ENCODE results near the gene TMEM225.

TMEM225 gene

DNA sequence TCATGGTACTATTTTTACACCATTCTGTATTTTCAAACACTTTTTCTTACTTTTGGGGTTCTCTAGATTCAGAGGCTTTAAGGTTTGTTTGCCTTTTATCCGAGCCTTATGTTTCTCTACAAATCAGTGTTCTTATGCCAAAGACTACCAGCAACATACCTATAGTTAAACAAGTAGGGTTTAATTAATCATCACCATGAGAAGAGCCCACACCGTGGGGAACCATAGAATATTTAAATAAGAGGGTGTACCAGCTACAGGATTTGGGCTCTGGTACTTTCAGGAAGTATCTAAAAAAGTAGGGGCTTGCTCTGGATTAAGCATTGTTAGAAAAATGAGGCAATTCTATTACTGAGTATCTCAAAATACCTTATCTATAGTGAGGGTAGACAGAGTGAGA, 25.7 kb downstream of the TMEM225 start:
- H3K27ac ChIP-seq (ENCODE audit: low read length): no peak overlapping the region
- no peaks in the 10 kb centered on the region for H3K27me3 ChIP-seq (ENCODE audit: low read depth, low read length)

DNA sequence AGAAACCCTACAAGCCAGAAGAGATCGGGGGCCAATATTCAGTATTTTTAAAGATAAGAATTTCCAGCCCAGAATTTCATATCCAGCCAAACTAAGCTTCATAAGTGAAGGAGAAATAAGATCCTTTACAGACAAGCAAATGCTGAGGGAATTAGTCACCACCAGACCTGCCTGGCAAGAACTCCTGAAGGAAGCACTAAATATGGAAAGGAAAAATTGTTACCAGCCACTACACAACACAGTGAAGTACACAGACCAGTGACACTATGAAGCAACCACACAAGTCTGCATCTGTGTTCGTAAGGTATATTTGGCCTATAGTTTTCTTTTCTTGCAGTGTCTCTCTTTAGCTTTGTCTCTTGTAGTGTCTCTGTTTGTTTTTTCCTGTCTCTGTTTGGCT, 29.0 kb downstream of the TMEM225 start:
- no peaks in the 10 kb centered on the region for H3K4me1 ChIP-seq (ENCODE audit: control insufficient read depth in 1 of 2, insufficient read depth in 2 of 2, low read length in 2 of 2)
- H3K36me3 ChIP-seq (ENCODE audit: control insufficient read depth in 1 of 2, insufficient read depth in 2 of 2, low read length in 2 of 2): no peaks in the 10 kb centered on the region
- no peak overlapping the region for H3K4me3 ChIP-seq (ENCODE audit: low read depth in 1 of 2, low read length in 2 of 2)
- no peaks in the 10 kb centered on the region for H3K27me3 ChIP-seq (ENCODE audit: low read depth, low read length)
- no peak overlapping the region for H3K27ac ChIP-seq (ENCODE audit: low read length)
- no peaks in the 10 kb centered on the region for H3K9me3 ChIP-seq (ENCODE audit: control insufficient read depth in 1 of 2, low read length in 2 of 2)

More for the DNA sequence above, 25.7 kb downstream of the TMEM225 start:
- Histone ChIP-seq H3K4me3 (ENCODE audit: low read depth in 1 of 2, low read length in 2 of 2) (no peak overlapping the region), H3K4me1 (ENCODE audit: control insufficient read depth in 1 of 2, insufficient read depth in 2 of 2, low read length in 2 of 2) (no peaks in the 10 kb centered on the region), H3K36me3 (ENCODE audit: control insufficient read depth in 1 of 2, insufficient read depth in 2 of 2, low read length in 2 of 2) (no peaks in the 10 kb centered on the region), H3K9me3 (ENCODE audit: control insufficient read depth in 1 of 2, low read length in 2 of 2) (no peaks in the 10 kb centered on the region)

DNA sequence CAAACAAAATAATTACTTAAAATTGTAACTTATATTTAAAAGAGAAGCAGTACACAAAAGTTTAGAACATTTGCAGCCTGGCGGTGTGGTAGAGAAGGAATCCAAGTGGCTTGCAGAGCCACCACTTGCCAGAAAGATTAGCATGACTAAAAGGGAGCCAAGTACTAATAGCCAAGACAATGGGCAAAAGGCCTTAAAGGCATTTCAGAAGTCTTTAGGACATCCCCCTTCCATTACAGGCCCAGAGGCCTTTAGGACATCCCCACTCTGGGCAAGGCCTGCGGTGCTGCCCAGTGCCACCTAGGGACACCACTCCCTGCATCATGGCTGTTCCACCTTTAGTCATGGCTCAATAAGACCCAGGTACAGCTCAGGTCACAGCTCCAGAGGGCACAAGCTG, 32.4 kb downstream of the TMEM225 start:
- Histone ChIP-seq H3K27ac (ENCODE audit: low read length) (no peak overlapping the region), H3K4me3 (ENCODE audit: low read depth in 1 of 2, low read length in 2 of 2) (no peak overlapping the region), H3K27me3 (ENCODE audit: low read depth, low read length) (no peaks in the 10 kb centered on the region), H3K4me1 (ENCODE audit: control insufficient read depth in 1 of 2, insufficient read depth in 2 of 2, low read length in 2 of 2) (no peaks in the 10 kb centered on the region), H3K9me3 (ENCODE audit: control insufficient read depth in 1 of 2, low read length in 2 of 2) (no peaks in the 10 kb centered on the region), H3K36me3 (ENCODE audit: control insufficient read depth in 1 of 2, insufficient read depth in 2 of 2, low read length in 2 of 2) (no peaks in the 10 kb centered on the region)

DNA sequence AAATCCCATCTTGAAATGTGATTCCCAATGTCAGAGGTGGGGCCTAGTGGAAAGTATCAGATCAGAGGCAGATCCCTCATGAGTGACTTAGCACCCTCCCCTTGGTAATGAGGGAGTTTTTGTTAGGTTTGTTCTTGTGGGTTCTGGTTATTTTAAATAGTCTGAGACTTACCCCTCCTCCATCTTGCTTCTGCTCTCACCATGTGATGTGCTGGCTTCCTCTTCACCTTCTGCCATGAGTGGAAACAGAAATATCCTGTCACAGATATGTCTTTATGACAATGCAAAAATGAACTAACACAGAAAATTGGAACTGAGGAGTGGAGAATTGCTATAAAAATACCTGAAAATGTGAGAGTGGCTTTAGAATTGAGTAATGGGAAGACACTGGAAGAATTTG, 33.1 kb downstream of the TMEM225 start:
- Histone ChIP-seq H3K4me3 (ENCODE audit: low read depth in 1 of 2, low read length in 2 of 2) (no peak overlapping the region), H3K27ac (ENCODE audit: low read length) (no peak overlapping the region), H3K27me3 (ENCODE audit: low read depth, low read length) (no peaks in the 10 kb centered on the region), H3K4me1 (ENCODE audit: control insufficient read depth in 1 of 2, insufficient read depth in 2 of 2, low read length in 2 of 2) (no peaks in the 10 kb centered on the region), H3K36me3 (ENCODE audit: control insufficient read depth in 1 of 2, insufficient read depth in 2 of 2, low read length in 2 of 2) (no peaks in the 10 kb centered on the region), H3K9me3 (ENCODE audit: control insufficient read depth in 1 of 2, low read length in 2 of 2) (no peaks in the 10 kb centered on the region)

DNA sequence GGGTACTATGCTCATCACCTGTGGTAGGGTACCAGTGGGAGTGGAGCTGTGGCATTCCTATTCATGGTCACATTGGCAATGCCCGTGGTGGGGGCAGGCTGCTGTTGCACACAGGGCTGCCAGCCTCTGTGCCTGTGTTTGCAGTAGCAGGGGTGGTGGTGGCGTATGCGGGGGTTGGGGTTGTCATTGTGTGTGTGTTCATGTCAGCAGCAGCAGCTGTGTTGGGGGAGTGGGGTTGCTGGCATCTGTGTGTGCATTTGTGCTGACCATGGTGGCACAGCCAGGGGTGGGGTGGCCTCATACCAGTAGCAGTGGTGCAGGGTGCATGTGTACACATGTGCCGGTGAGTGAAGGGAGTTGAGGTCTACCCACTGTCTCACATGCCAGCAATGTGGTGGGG, 34.4 kb downstream of the TMEM225 start:
- no peaks in the 10 kb centered on the region for H3K27me3 ChIP-seq (ENCODE audit: low read depth, low read length)
- no peaks in the 10 kb centered on the region for H3K36me3 ChIP-seq (ENCODE audit: control insufficient read depth in 1 of 2, insufficient read depth in 2 of 2, low read length in 2 of 2)
- H3K4me1 ChIP-seq (ENCODE audit: control insufficient read depth in 1 of 2, insufficient read depth in 2 of 2, low read length in 2 of 2): no peaks in the 10 kb centered on the region
- H3K9me3 ChIP-seq (ENCODE audit: control insufficient read depth in 1 of 2, low read length in 2 of 2): no peaks in the 10 kb centered on the region
- H3K4me3 ChIP-seq (ENCODE audit: low read depth in 1 of 2, low read length in 2 of 2): no peak overlapping the region
- H3K27ac ChIP-seq (ENCODE audit: low read length): no peak overlapping the region

DNA sequence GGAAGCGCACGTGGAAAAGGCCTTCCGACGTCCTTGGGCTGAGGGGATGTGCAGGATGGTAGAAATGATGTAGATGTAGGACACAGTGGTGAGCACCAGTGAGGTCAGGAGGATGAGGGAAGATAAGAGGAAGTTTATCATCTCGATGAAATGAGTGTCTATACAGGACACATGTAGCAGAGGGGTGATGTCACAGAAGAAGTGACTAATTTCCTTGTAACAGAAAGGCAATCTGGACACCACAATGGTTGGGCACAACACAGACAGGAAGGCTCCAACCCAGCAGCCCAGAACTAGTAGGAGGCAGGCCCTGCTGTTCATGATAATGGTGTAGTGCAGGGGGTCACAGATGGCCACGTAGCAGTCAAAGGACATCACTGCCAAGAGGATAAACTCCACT, 44.3 kb downstream of the TMEM225 start:
- Histone ChIP-seq H3K9me3 (ENCODE audit: control insufficient read depth in 1 of 2, low read length in 2 of 2) (no peaks in the 10 kb centered on the region), H3K27me3 (ENCODE audit: low read depth, low read length) (no peaks in the 10 kb centered on the region), H3K27ac (ENCODE audit: low read length) (no peak overlapping the region), H3K4me3 (ENCODE audit: low read depth in 1 of 2, low read length in 2 of 2) (no peak overlapping the region), H3K36me3 (ENCODE audit: control insufficient read depth in 1 of 2, insufficient read depth in 2 of 2, low read length in 2 of 2) (no peaks in the 10 kb centered on the region), H3K4me1 (ENCODE audit: control insufficient read depth in 1 of 2, insufficient read depth in 2 of 2, low read length in 2 of 2) (no peaks in the 10 kb centered on the region)

DNA sequence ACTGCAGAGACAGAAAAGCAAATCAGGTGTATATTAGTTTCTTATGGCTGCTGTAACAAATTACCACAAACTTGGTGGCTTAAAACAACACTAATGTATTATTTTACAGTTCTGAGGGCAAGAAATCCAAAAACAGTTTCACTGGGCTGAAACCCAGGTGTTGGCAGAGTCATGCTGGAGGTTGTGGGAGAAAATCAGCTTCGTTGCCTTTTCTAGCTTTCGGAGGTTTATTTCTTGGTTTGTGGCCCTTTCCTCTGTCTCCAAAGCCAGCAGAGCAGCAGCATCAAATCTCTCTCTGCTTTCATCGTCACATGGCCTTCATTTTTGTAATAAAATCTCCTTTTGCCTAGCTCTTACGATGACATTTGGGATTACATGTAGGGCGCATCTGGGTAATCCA, 46.3 kb downstream of the TMEM225 start:
- Histone ChIP-seq H3K4me3 (ENCODE audit: low read depth in 1 of 2, low read length in 2 of 2) (no peak overlapping the region), H3K36me3 (ENCODE audit: control insufficient read depth in 1 of 2, insufficient read depth in 2 of 2, low read length in 2 of 2) (no peaks in the 10 kb centered on the region)

DNA sequence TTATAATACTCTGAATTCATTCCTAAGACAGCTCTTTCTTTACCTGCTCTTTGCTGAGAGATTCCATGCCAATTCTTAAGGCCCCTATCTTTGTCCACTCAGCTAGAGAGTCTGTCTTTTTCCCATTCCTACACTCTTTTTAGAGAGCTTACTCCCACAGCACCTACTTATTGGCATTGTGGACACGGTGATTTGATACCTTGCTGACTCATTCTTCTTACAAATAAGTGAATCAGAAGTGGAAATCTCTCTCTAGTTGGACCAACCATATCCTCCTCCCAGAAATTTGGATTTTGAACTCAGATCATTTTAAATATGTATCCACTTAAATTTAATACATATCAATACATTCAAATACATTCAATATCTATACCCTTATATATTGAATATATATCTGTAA, 46.8 kb downstream of the TMEM225 start:
- no peaks in the 10 kb centered on the region for H3K27me3 ChIP-seq (ENCODE audit: low read depth, low read length)
- no peak overlapping the region for H3K27ac ChIP-seq (ENCODE audit: low read length)
- H3K36me3 ChIP-seq (ENCODE audit: control insufficient read depth in 1 of 2, insufficient read depth in 2 of 2, low read length in 2 of 2): no peaks in the 10 kb centered on the region
- H3K4me1 ChIP-seq (ENCODE audit: control insufficient read depth in 1 of 2, insufficient read depth in 2 of 2, low read length in 2 of 2): no peaks in the 10 kb centered on the region
- H3K4me3 ChIP-seq (ENCODE audit: low read depth in 1 of 2, low read length in 2 of 2): no peak overlapping the region
- H3K9me3 ChIP-seq (ENCODE audit: control insufficient read depth in 1 of 2, low read length in 2 of 2): no peaks in the 10 kb centered on the region

More for the DNA sequence above, 46.3 kb downstream of the TMEM225 start:
- no peaks in the 10 kb centered on the region for H3K4me1 ChIP-seq (ENCODE audit: control insufficient read depth in 1 of 2, insufficient read depth in 2 of 2, low read length in 2 of 2)
- no peaks in the 10 kb centered on the region for H3K9me3 ChIP-seq (ENCODE audit: control insufficient read depth in 1 of 2, low read length in 2 of 2)
- H3K27ac ChIP-seq (ENCODE audit: low read length): no peak overlapping the region
- no peaks in the 10 kb centered on the region for H3K27me3 ChIP-seq (ENCODE audit: low read depth, low read length)

DNA sequence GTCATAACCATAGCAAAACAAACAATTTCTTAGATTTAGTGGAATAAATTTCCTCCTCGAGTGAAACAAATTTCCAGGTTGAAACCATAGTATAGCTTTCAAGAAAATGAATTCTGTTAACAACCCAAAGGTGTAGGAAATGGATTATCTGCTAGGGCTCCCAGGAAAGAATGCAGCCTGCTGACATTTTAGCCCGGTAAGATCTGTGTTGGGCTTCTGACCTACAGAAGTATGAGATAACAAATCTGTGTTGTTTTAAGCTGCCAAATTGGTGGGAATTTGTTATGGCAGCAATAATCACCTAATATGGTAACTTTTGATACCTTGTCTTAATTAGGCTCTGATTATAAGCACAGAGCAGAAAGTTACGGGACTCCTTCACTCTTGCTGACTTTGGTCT, 47.3 kb downstream of the TMEM225 start:
- H3K4me1 ChIP-seq (ENCODE audit: control insufficient read depth in 1 of 2, insufficient read depth in 2 of 2, low read length in 2 of 2): no peaks in the 10 kb centered on the region
- H3K27me3 ChIP-seq (ENCODE audit: low read depth, low read length): no peaks in the 10 kb centered on the region
- H3K4me3 ChIP-seq (ENCODE audit: low read depth in 1 of 2, low read length in 2 of 2): no peak overlapping the region
- no peak overlapping the region for H3K27ac ChIP-seq (ENCODE audit: low read length)
- H3K9me3 ChIP-seq (ENCODE audit: control insufficient read depth in 1 of 2, low read length in 2 of 2): no peaks in the 10 kb centered on the region
- H3K36me3 ChIP-seq (ENCODE audit: control insufficient read depth in 1 of 2, insufficient read depth in 2 of 2, low read length in 2 of 2): no peaks in the 10 kb centered on the region

DNA sequence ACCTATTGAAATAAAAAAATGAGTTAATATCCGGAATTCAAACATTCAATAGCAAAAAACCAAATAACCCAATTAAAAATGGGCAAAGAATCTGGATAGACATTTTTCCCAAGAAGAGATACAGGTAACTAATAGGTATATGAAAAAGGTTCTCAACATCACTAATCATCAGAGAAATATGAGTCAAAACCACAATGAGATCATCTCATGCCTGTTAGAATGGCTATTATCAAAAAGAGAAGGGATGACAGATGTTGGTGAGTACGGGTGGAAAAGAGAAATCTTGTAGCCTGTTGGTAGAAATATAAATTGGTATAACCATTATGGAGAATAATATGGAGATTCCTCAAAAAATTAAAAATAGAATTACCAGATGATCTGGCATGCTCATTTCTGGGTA, 52.4 kb downstream of the TMEM225 start:
- Histone ChIP-seq H3K36me3 (ENCODE audit: control insufficient read depth in 1 of 2, insufficient read depth in 2 of 2, low read length in 2 of 2) (no peaks in the 10 kb centered on the region), H3K27me3 (ENCODE audit: low read depth, low read length) (no peaks in the 10 kb centered on the region), H3K4me1 (ENCODE audit: control insufficient read depth in 1 of 2, insufficient read depth in 2 of 2, low read length in 2 of 2) (no peaks in the 10 kb centered on the region), H3K9me3 (ENCODE audit: control insufficient read depth in 1 of 2, low read length in 2 of 2) (no peaks in the 10 kb centered on the region), H3K4me3 (ENCODE audit: low read depth in 1 of 2, low read length in 2 of 2) (no peak overlapping the region), H3K27ac (ENCODE audit: low read length) (no peak overlapping the region)
